ENCODE measurements around the gene CEACAM19. TPM values are rescaled to one million over a fixed set of nuclear protein-coding genes. Genes with fewer than 3 reads are reported as not detected.

Gene CEACAM19
- polyA plus RNA-seq, 3 donors = 7.6 TPM; not detected in 2

DNA sequence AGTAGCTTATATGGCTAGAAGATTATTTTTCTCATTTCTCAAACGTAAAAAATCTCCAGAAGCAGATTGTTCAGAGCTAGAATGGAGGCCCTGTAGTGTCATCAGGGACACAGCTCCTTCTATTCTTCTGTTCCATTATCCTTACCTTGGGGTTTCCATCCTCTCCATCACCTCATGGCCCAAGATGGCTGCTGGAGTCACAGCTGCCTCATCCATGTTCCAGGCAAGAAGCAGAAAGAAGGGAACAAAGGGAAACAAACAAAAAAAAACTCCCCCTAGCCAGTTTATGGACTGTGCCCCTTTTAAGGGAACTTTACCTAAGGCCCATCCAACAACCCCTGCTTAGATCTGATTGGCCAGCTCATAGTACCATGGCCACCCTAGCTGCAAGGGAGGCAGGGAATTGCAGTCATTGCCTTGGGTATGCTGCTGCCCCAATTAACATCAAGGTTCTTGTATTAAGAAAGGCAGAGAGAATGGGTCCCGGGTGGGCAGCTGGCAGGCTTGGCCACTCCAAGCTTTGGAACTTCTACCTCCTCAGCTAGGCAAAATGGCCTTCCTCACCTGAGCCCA lies 43.4 kb downstream of the CEACAM19 start:
- H3K9me3 ChIP-seq (replicated peaks in 1 of 2; ENCODE audit: control insufficient read depth in 1 of 2, insufficient read depth in 1 of 2, low read length in 2 of 2) = peaks cover 15% of the 10 kb centered on the region in 2 donors
- H3K36me3 ChIP-seq (replicated peaks in 1 of 2; ENCODE audit: control insufficient read depth in 1 of 2, insufficient read depth in 2 of 2, low read length in 2 of 2) = no peaks in the 10 kb centered on the region
- H3K4me3 ChIP-seq (replicated peaks in 1 of 3; ENCODE audit: low read depth in 2 of 3, low read length in 3 of 3) = no peak overlapping the region
- DNase-seq = no peak
- Mint-ChIP-seq H3K36me3 (no peaks in the 10 kb centered on the region), H3K4me3 (no peak overlapping the region), H3K27ac (no peak overlapping the region), H3K4me1 (peaks cover 24% of the 10 kb centered on the region), H3K9me3 (peaks cover 12 to 21% (median 16%) of the 10 kb centered on the region in 7 donors), H3K27me3 (ENCODE audit: low read depth in 3 of 3) (peaks cover 1 to 11% (median 2%) of the 10 kb centered on the region in 3 donors)
- H3K4me2 ChIP-seq (replicated peaks; ENCODE audit: extremely low read depth, low read length, poor library complexity, severe bottlenecking) = no peak overlapping the region
- no peaks in the 10 kb centered on the region for H3K79me2 ChIP-seq (ENCODE audit: insufficient read depth, low read length)
- H3K27ac ChIP-seq (ENCODE audit: low read depth in 1 of 2, low read length in 2 of 2) = no peak overlapping the region
- H3K27me3 ChIP-seq (ENCODE audit: control insufficient read depth in 2 of 2, insufficient read depth in 2 of 2, low read length in 2 of 2) = no peaks in the 10 kb centered on the region
- no CpG with 5 or more reads among the region's 2 CpGs for WGBS (ENCODE audit: insufficient coverage)
- peaks cover 13 to 20% of the 10 kb centered on the region in 2 donors for H3K4me1 ChIP-seq (ENCODE audit: control insufficient read depth in 1 of 2, insufficient read depth in 2 of 2, low read length in 2 of 2)
- no peaks in the 10 kb centered on the region for H4K20me1 ChIP-seq (ENCODE audit: insufficient read depth, low read length)
- TF ChIP-seq, protein P1, sequence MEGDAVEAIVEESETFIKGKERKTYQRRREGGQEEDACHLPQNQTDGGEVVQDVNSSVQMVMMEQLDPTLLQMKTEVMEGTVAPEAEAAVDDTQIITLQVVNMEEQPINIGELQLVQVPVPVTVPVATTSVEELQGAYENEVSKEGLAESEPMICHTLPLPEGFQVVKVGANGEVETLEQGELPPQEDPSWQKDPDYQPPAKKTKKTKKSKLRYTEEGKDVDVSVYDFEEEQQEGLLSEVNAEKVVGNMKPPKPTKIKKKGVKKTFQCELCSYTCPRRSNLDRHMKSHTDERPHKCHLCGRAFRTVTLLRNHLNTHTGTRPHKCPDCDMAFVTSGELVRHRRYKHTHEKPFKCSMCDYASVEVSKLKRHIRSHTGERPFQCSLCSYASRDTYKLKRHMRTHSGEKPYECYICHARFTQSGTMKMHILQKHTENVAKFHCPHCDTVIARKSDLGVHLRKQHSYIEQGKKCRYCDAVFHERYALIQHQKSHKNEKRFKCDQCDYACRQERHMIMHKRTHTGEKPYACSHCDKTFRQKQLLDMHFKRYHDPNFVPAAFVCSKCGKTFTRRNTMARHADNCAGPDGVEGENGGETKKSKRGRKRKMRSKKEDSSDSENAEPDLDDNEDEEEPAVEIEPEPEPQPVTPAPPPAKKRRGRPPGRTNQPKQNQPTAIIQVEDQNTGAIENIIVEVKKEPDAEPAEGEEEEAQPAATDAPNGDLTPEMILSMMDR (IDR thresholded peaks at IDR 0.05) = no peak
- intact Hi-C loops (cut with micrococcal nuclease) = loop anchor here in 1 of 2 donors (10.0 kb wide), 1 partner anchor 140 kb away; no protein-coding TSS in a partner anchor
- no peak overlapping the region for H2AFZ ChIP-seq (ENCODE audit: insufficient read depth, low read depth, low read length, poor library complexity, severe bottlenecking)
- no peak overlapping the region for H3K9ac ChIP-seq (ENCODE audit: insufficient read depth, low read length, poor library complexity, severe bottlenecking)

DNA sequence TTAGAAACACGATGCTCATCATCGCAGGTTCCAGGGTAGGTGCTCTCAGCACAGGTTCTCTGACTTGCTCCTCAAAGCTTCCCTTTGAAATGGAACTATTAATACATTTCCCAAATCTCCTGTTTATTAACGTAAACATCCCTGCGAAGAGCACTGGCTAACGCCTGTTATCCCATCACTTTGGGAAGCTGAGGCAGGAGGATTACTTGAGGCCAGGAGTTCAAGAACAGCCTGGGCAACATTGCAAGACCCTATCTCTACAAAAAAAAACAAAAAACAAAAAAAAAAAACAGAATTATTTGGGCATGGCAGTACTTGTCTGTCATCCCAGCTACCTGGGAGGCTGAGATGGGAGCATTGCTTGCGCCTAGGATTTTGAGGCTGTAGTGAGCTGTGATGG lies 46.3 kb downstream of the CEACAM19 start:
- TF ChIP-seq, protein P1 (IDR thresholded peaks at IDR 0.05) = no peak
- peaks cover 43% of the 10 kb centered on the region for H3K4me1 Mint-ChIP-seq
- DNase-seq = no peak
- peaks cover 1 to 8% (median 6%) of the 10 kb centered on the region in 3 donors for H3K27me3 Mint-ChIP-seq (ENCODE audit: low read depth in 3 of 3)
- Histone ChIP-seq H3K27me3 (ENCODE audit: control insufficient read depth in 2 of 2, insufficient read depth in 2 of 2, low read length in 2 of 2) (no peaks in the 10 kb centered on the region), H3K79me2 (ENCODE audit: insufficient read depth, low read length) (no peaks in the 10 kb centered on the region), H3K27ac (ENCODE audit: low read depth in 1 of 2, low read length in 2 of 2) (no peak overlapping the region), H3K4me2 (replicated peaks; ENCODE audit: extremely low read depth, low read length, poor library complexity, severe bottlenecking) (no peak overlapping the region), H3K9me3 (replicated peaks in 1 of 2; ENCODE audit: control insufficient read depth in 1 of 2, insufficient read depth in 1 of 2, low read length in 2 of 2) (peaks cover 15% of the 10 kb centered on the region in 2 donors), H3K4me1 (ENCODE audit: control insufficient read depth in 1 of 2, insufficient read depth in 2 of 2, low read length in 2 of 2) (peaks cover 35 to 42% of the 10 kb centered on the region in 2 donors), H3K9ac (ENCODE audit: insufficient read depth, low read length, poor library complexity, severe bottlenecking) (no peak overlapping the region), H4K20me1 (ENCODE audit: insufficient read depth, low read length) (no peaks in the 10 kb centered on the region), H3K4me3 (replicated peaks in 1 of 3; ENCODE audit: low read depth in 2 of 3, low read length in 3 of 3) (no peak overlapping the region), H2AFZ (ENCODE audit: insufficient read depth, low read depth, low read length, poor library complexity, severe bottlenecking) (no peak overlapping the region), H3K36me3 (replicated peaks in 1 of 2; ENCODE audit: control insufficient read depth in 1 of 2, insufficient read depth in 2 of 2, low read length in 2 of 2) (no peaks in the 10 kb centered on the region)
- intact Hi-C loops (cut with micrococcal nuclease) = loop anchor here in 1 of 2 donors (10.0 kb wide), 1 partner anchor 143 kb away; no protein-coding TSS in a partner anchor
- H3K4me3 Mint-ChIP-seq = no peak overlapping the region
- H3K27ac Mint-ChIP-seq = no peak overlapping the region
- peaks cover 12 to 21% (median 16%) of the 10 kb centered on the region in 7 donors for H3K9me3 Mint-ChIP-seq
- H3K36me3 Mint-ChIP-seq = no peaks in the 10 kb centered on the region
- no CpG with 5 or more reads among the region's 6 CpGs for WGBS (ENCODE audit: insufficient coverage)

Measured in CD14-positive monocyte (primary cell).